ENCODE results near the gene MCU. TPM values are rescaled to one million over a fixed set of nuclear protein-coding genes. Genes with fewer than 3 reads are reported as not detected.

Gene MCU
- total RNA-seq, 1 donor from 2014 or later: 66.3 TPM

DNA sequence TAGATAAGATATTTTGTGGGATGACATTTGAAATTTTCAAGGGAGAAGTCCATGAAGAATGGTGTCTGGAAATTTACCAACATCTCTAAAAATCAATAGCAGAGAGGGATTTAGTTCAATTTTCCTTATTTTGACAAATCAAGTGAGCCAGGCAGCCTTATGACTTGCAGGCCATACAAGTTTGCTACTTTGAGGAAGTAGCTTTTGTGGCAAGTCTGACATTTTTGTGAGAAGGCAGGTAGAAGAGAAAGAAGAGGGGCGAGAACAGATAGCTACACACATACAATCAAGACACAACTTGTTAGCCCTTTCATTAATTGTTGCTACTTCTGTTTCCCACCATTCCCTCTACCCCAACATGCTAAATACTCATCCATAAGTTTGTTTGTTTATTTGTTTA is 127.1 kb downstream of the MCU start:
- no peak for TF ChIP-seq EZH2 (IDR thresholded peaks at IDR 0.05)
- TF ChIP-seq EZH2phosphoT487 (IDR thresholded peaks at IDR 0.05): no peak
- TF ChIP-seq, protein P1, sequence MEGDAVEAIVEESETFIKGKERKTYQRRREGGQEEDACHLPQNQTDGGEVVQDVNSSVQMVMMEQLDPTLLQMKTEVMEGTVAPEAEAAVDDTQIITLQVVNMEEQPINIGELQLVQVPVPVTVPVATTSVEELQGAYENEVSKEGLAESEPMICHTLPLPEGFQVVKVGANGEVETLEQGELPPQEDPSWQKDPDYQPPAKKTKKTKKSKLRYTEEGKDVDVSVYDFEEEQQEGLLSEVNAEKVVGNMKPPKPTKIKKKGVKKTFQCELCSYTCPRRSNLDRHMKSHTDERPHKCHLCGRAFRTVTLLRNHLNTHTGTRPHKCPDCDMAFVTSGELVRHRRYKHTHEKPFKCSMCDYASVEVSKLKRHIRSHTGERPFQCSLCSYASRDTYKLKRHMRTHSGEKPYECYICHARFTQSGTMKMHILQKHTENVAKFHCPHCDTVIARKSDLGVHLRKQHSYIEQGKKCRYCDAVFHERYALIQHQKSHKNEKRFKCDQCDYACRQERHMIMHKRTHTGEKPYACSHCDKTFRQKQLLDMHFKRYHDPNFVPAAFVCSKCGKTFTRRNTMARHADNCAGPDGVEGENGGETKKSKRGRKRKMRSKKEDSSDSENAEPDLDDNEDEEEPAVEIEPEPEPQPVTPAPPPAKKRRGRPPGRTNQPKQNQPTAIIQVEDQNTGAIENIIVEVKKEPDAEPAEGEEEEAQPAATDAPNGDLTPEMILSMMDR (IDR thresholded peaks at IDR 0.05): no peak
- Histone ChIP-seq H3F3A (ENCODE audit: low read depth) (no peaks in the 10 kb centered on the region), H3K9me3 (ENCODE audit: low read depth) (no peaks in the 10 kb centered on the region), H4K20me1 (ENCODE audit: low read depth) (peaks cover 4% of the 10 kb centered on the region), H2AFZ (replicated peaks) (no peak overlapping the region), H3K9ac (no peak overlapping the region), H3K27ac (no peak overlapping the region), H3K4me1 (peaks cover 6% of the 10 kb centered on the region), H3K4me3 (no peak overlapping the region), H3K79me2 (ENCODE audit: low read depth) (peaks cover 26% of the 10 kb centered on the region), H3K36me3 (no peaks in the 10 kb centered on the region), H3K4me2 (no peak overlapping the region), H3K27me3 (no peaks in the 10 kb centered on the region)
- no peak overlapping the region for H3K4me3 Mint-ChIP-seq
- H3K27ac Mint-ChIP-seq: no peak overlapping the region
- H3K4me1 Mint-ChIP-seq: no peaks in the 10 kb centered on the region
- peaks cover 9% of the 10 kb centered on the region for H3K9me3 Mint-ChIP-seq
- no peak for DNase-seq (ENCODE audit: low spot score)
- H3K27me3 Mint-ChIP-seq (ENCODE audit: insufficient read depth, low read depth): no peaks in the 10 kb centered on the region
- H3K36me3 Mint-ChIP-seq: peaks cover 1% of the 10 kb centered on the region

DNA sequence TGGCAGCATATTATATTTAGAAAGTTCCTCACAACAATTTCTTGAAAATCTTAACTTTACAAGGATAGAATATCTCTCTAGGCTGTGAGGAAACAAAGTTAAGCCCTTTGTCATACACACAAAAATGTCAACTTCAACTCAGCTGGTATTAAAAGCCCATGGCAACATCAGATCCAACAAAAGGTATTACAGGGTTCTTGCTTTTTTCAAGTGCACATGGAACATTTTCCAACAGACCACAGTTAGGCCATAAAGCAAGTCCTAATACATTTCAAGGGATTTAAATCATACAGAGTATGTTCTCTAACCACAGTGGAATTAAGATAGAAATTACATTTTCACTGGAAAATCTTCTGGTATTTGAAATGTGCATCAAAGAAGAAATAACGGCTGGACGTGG is 129.7 kb downstream of the MCU start:
- H3K27me3 ChIP-seq: no peaks in the 10 kb centered on the region
- no peak for TF ChIP-seq EZH2phosphoT487 (IDR thresholded peaks at IDR 0.05)
- no peak for TF ChIP-seq EZH2 (IDR thresholded peaks at IDR 0.05)
- TF ChIP-seq, protein P1 (IDR thresholded peaks at IDR 0.05): no peak
- H3K4me2 ChIP-seq: no peak overlapping the region
- Mint-ChIP-seq H3K27me3 (ENCODE audit: insufficient read depth, low read depth) (no peaks in the 10 kb centered on the region), H3K4me1 (no peaks in the 10 kb centered on the region), H3K4me3 (no peak overlapping the region), H3K27ac (no peak overlapping the region), H3K36me3 (peaks cover 1% of the 10 kb centered on the region), H3K9me3 (peaks cover 9% of the 10 kb centered on the region)
- H3K9me3 ChIP-seq (ENCODE audit: low read depth): no peaks in the 10 kb centered on the region
- no peak overlapping the region for H3K9ac ChIP-seq
- H3K4me3 ChIP-seq: no peak overlapping the region
- no peak overlapping the region for H3K27ac ChIP-seq
- no peak overlapping the region for H2AFZ ChIP-seq (replicated peaks)
- peaks cover under 1% of the 10 kb centered on the region for H3K4me1 ChIP-seq
- peaks cover 3% of the 10 kb centered on the region for H4K20me1 ChIP-seq (ENCODE audit: low read depth)
- peaks cover 25% of the 10 kb centered on the region for H3K79me2 ChIP-seq (ENCODE audit: low read depth)
- no peaks in the 10 kb centered on the region for H3F3A ChIP-seq (ENCODE audit: low read depth)
- no peaks in the 10 kb centered on the region for H3K36me3 ChIP-seq
- DNase-seq (ENCODE audit: low spot score): no peak

DNA sequence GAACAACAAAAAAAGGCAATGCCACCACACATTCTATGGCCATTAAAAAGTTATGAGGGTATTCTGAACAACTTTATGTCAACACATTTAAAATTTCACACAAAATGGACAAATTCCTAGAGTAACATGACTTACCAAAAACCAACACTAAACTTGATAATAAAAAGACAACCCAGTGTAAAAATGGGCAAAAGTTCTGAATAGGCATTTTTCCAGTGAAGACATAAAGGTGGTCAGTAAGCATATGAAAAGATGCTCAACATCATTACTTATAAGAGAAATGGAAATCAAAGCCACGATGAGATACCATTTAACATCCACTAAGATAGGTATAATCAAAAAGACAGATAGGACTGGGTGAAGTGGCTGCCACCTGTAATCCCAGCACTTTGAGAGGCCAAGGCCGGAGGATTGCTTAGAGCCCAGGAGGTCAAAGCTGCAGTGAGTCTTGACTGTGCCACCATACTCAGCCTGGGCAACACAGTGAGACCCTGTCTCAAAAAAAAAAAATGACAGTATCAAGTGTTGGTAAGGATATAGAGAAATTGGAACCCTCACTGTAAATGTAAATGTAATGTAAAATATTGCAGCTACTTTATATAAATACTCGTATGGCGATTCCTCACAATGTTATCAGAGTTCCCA is 130.5 kb downstream of the MCU start:
- no peaks in the 10 kb centered on the region for H3F3A ChIP-seq (ENCODE audit: low read depth)
- H3K27ac ChIP-seq: no peak overlapping the region
- Mint-ChIP-seq H3K4me1 (no peaks in the 10 kb centered on the region), H3K27me3 (ENCODE audit: insufficient read depth, low read depth) (no peaks in the 10 kb centered on the region), H3K27ac (no peak overlapping the region), H3K4me3 (no peak overlapping the region), H3K36me3 (peaks cover 1% of the 10 kb centered on the region), H3K9me3 (peaks cover 9% of the 10 kb centered on the region)
- no peak overlapping the region for H2AFZ ChIP-seq (replicated peaks)
- no peak for TF ChIP-seq EZH2 (IDR thresholded peaks at IDR 0.05)
- TF ChIP-seq, protein P1 (IDR thresholded peaks at IDR 0.05): no peak
- TF ChIP-seq EZH2phosphoT487 (IDR thresholded peaks at IDR 0.05): no peak
- no peaks in the 10 kb centered on the region for H3K36me3 ChIP-seq
- no peaks in the 10 kb centered on the region for H3K27me3 ChIP-seq
- no peaks in the 10 kb centered on the region for H3K9me3 ChIP-seq (ENCODE audit: low read depth)
- H3K4me2 ChIP-seq: no peak overlapping the region
- H3K4me1 ChIP-seq: no peaks in the 10 kb centered on the region
- H3K9ac ChIP-seq: no peak overlapping the region
- DNase-seq (ENCODE audit: low spot score): no peak
- H3K79me2 ChIP-seq (ENCODE audit: low read depth): peaks cover 18% of the 10 kb centered on the region
- no peaks in the 10 kb centered on the region for H4K20me1 ChIP-seq (ENCODE audit: low read depth)
- no peak overlapping the region for H3K4me3 ChIP-seq

Measured in neural progenitor cell (in vitro differentiated cells).